IPS-20b (cell line): ENCODE results near the gene MYO7A.

Experiments
- H3K27ac ChIP-seq: one replicate; pipeline ENCODE4 v1.5.1; 2013; ENCODE audit warnings: low read length
- H3K27me3 ChIP-seq: 2 replicates; pipeline ENCODE4 v1.6.1; 2013; ENCODE audit warnings: mild to moderate bottlenecking, low read length, inconsistent platforms; ENCODE audit not compliant: insufficient read depth
- H3K36me3 ChIP-seq: 2 replicates; pipeline ENCODE4 v1.6.1; 2013; ENCODE audit warnings: low read depth, mild to moderate bottlenecking, inconsistent platforms, low read length, moderate library complexity; ENCODE audit not compliant: insufficient read depth
- H3K4me1 ChIP-seq: 2 replicates; pipeline ENCODE4 v1.6.1; 2013; ENCODE audit warnings: mild to moderate bottlenecking, control low read depth, inconsistent platforms, low read length, moderate library complexity; ENCODE audit not compliant: insufficient read depth
- H3K4me3 ChIP-seq: 2 replicates; pipeline ENCODE4 v1.5.1; 2013; ENCODE audit warnings: mild to moderate bottlenecking, low read length, inconsistent platforms
- H3K9ac ChIP-seq: 2 replicates; pipeline ENCODE4 v1.6.1; 2013; ENCODE audit warnings: low read depth, mild to moderate bottlenecking, inconsistent platforms, low read length, moderate library complexity
- H3K9me3 ChIP-seq: 2 replicates; pipeline ENCODE4 v1.6.1; 2013; ENCODE audit warnings: mild to moderate bottlenecking, low read depth, low read length, inconsistent platforms; ENCODE audit not compliant: insufficient read depth

MYO7A gene

DNA sequence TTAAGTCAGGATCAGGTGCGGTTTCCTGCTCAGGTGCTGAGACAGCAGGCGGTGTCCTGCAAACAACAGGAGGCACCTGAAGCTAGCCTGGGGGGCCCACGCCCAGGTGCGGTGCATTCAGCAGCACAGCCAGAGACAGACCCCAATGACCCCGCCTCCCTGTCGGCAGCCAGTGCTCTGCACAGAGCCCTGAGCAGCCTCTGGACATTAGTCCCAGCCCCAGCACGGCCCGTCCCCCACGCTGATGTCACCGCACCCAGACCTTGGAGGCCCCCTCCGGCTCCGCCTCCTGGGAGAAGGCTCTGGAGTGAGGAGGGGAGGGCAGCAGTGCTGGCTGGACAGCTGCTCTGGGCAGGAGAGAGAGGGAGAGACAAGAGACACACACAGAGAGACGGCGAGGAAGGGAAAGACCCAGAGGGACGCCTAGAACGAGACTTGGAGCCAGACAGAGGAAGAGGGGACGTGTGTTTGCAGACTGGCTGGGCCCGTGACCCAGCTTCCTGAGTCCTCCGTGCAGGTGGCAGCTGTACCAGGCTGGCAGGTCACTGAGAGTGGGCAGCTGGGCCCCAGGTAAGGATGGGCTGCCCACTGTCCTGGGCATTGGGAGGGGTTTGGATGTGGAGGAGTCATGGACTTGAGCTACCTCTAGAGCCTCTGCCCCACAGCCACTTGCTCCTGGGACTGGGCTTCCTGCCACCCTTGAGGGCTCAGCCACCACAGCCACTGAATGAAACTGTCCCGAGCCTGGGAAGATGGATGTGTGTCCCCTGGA is at the start of gene MYO7A:
Gene MYO7A, plus strand, starts transcription at position 327 of the 772 bp plus-strand sequence. CDS start 2,389 bp downstream, outside the sequence.
- Histone ChIP-seq H3K36me3 (0 out of 2 replicates have a peak, but pooled peaks cover 6% of the 10 kb centered on the region), H3K4me3 (peak within 1 kb of the TSS; percentile 65), H3K27ac (no peak within 1 kb of the TSS), H3K4me1 (peaks cover 4% of the 10 kb centered on the region; the same call in 1 of the 2 replicates), H3K9me3 (no peaks in the 10 kb centered on the region), H3K9ac (peak within 1 kb of the TSS; percentile 40; the same call in 1 of the 2 replicates), H3K27me3 (no peaks in the 10 kb centered on the region; the same call in 1 of the 2 replicates)

GRCh38 chr11:77079666-77080065 is 48.4 kb upstream of the MYO7A start:
- Histone ChIP-seq H3K9me3 (no peaks in the 10 kb centered on the region), H3K9ac (no peak overlapping the region), H3K4me1 (no peaks in the 10 kb centered on the region), H3K27ac (no peak overlapping the region), H3K27me3 (no peaks in the 10 kb centered on the region), H3K36me3 (no peaks in the 10 kb centered on the region), H3K4me3 (no peak overlapping the region)

GRCh38 chr11:77080643-77081210 is 47.3 kb upstream of the MYO7A start:
- no peak overlapping the region for H3K4me3 ChIP-seq
- H3K36me3 ChIP-seq, result no peaks in the 10 kb centered on the region
- no peak overlapping the region for H3K27ac ChIP-seq
- H3K4me1 ChIP-seq, result no peaks in the 10 kb centered on the region
- no peaks in the 10 kb centered on the region for H3K27me3 ChIP-seq
- no peak overlapping the region for H3K9ac ChIP-seq
- no peaks in the 10 kb centered on the region for H3K9me3 ChIP-seq

- Histone ChIP-seq H3K27ac (no peak overlapping the region), H3K36me3 (no peaks in the 10 kb centered on the region), H3K4me1 (no peaks in the 10 kb centered on the region), H3K4me3 (no peak overlapping the region), H3K9me3 (no peaks in the 10 kb centered on the region), H3K27me3 (no peaks in the 10 kb centered on the region), H3K9ac (no peak overlapping the region)
These were observed 46.6 kb upstream of the MYO7A start for GRCh38 chr11:77081381-77081851.

DNA sequence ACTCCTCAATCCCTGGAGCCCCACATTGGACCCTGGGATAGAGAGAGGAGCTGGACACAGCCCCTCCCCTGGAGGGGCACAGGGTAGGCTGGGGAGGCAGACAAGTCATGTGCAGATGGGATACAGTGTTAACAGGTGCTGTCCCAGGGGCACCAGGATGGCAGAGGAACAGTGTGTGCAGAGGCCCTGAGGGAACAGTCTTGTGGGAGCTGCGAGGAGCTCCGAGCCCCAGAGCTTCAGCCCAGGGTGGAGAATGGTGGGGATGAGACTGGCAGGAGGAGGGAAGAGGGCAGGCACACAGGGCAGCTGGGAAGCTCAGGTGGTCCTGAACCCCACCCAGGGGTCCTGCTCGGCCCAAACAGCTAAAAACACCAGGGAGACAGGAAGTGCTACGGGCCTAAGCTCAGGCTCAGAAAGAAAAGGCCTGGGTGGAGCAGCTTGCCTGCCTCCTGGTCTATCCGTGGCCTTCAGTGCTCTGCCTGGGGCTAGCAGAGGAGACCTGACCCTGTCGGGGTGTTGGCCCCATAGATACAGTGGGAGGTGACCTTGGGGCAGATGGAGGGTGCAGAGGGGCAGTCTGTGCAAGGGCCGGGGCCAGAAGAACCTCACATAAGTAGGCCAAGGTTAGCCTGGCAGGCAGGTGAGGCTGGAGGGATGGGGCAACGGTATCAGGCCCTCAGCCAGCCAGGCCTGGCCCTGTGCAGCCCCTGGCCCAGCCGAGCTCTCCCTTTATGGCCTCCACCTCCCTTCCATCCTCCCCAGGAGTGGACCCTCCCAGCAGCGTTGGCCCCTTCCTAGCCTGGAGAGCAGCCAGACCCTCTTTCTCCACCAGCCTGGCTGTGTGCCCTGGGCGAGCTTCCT is 45.8 kb upstream of the MYO7A start:
- Histone ChIP-seq H3K27me3 (no peaks in the 10 kb centered on the region), H3K9ac (no peak overlapping the region), H3K9me3 (no peaks in the 10 kb centered on the region), H3K36me3 (no peaks in the 10 kb centered on the region), H3K4me1 (no peaks in the 10 kb centered on the region), H3K4me3 (no peak overlapping the region), H3K27ac (no peak overlapping the region)

DNA sequence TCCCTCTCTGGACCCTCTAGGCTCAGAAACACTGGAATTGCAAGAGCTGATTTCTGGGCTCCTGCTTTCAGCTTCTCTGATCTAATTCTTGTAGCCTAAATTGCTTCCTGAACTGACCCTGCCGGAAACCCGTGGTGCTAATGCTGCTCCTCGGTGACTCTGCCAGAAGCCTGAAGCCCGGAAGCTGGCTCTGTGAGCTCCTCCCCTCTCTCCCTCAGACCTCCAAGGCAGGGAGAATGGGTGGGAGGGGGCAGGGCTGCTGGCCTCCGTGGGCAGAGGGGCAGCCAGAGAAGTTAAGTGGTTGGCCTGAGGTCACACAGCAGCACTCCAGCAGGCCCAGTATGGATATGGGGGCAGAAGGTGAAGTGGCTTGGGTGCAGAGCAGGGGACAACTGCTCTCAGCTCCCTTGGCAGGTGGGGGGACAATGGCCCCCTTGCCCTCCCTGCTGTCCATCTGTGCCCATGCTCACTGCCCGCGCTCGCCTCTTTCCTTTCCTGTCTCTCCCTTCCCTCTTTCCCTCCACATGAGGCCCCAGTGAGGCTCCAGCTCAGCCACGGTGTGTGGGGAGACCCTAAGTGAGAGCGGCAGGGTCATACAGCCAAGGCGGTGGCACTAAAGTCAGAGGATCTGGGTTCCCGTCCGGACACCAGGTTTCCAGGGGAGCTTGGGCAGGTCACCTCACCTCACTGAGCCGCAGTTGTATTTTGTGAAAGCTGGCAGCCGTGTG is 45.0 kb upstream of the MYO7A start:
- Histone ChIP-seq H3K9ac (no peak overlapping the region; the same call in 1 of the 2 replicates), H3K4me3 (no peak overlapping the region), H3K27ac (no peak overlapping the region)

GRCh38 chr11:77083566-77084245 is 44.3 kb upstream of the MYO7A start:
- H3K27ac ChIP-seq, result no peak overlapping the region

More for the DNA sequence above, 45.0 kb upstream of the MYO7A start:
- Histone ChIP-seq H3K4me1 (no peaks in the 10 kb centered on the region), H3K27me3 (no peaks in the 10 kb centered on the region), H3K36me3 (no peaks in the 10 kb centered on the region), H3K9me3 (no peaks in the 10 kb centered on the region)

DNA sequence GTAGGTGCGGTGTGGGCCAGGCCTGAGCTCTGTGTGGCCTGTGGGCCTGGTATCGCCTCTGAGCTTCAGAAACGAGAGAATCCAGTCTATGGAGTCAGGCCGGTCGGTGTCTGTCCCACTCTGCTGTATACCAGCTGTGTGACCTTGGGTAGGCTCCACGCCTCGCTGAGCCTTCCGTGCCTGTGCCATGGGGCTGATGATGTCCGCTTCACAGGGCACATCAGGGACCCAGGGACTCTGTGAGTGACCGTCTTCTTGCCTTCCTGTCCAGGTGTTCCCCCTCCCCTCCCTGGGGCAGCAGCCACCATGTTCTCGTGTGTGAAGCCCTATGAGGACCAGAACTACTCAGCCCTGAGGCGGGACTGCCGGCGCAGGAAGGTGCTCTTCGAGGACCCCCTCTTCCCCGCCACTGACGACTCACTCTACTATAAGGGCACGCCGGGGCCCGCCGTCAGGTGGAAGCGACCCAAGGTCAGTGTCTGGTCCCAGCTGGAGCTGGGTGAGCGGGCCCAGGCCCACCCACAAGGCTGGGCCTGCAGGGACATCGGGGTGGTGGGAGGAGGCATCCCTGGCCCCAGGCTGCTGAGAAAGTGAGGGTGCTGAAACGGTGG is 43.4 kb upstream of the MYO7A start:
- H3K27ac ChIP-seq, result no peak overlapping the region
- H3K27me3 ChIP-seq, result no peaks in the 10 kb centered on the region
- H3K36me3 ChIP-seq, result no peaks in the 10 kb centered on the region
- no peak overlapping the region for H3K9ac ChIP-seq
- H3K9me3 ChIP-seq, result no peaks in the 10 kb centered on the region
- H3K4me1 ChIP-seq, result no peaks in the 10 kb centered on the region
- no peak overlapping the region for H3K4me3 ChIP-seq

More at GRCh38 chr11:77083566-77084245, 44.3 kb upstream of the MYO7A start:
- Histone ChIP-seq H3K4me3 (no peak overlapping the region), H3K36me3 (no peaks in the 10 kb centered on the region), H3K27me3 (no peaks in the 10 kb centered on the region), H3K4me1 (no peaks in the 10 kb centered on the region), H3K9me3 (no peaks in the 10 kb centered on the region), H3K9ac (no peak overlapping the region)

- Histone ChIP-seq H3K4me1 (no peaks in the 10 kb centered on the region), H3K9me3 (no peaks in the 10 kb centered on the region), H3K36me3 (no peaks in the 10 kb centered on the region), H3K9ac (no peak overlapping the region), H3K27me3 (no peaks in the 10 kb centered on the region), H3K4me3 (no peak overlapping the region), H3K27ac (no peak overlapping the region)
These were observed 42.4 kb upstream of the MYO7A start for GRCh38 chr11:77085652-77086051.

DNA sequence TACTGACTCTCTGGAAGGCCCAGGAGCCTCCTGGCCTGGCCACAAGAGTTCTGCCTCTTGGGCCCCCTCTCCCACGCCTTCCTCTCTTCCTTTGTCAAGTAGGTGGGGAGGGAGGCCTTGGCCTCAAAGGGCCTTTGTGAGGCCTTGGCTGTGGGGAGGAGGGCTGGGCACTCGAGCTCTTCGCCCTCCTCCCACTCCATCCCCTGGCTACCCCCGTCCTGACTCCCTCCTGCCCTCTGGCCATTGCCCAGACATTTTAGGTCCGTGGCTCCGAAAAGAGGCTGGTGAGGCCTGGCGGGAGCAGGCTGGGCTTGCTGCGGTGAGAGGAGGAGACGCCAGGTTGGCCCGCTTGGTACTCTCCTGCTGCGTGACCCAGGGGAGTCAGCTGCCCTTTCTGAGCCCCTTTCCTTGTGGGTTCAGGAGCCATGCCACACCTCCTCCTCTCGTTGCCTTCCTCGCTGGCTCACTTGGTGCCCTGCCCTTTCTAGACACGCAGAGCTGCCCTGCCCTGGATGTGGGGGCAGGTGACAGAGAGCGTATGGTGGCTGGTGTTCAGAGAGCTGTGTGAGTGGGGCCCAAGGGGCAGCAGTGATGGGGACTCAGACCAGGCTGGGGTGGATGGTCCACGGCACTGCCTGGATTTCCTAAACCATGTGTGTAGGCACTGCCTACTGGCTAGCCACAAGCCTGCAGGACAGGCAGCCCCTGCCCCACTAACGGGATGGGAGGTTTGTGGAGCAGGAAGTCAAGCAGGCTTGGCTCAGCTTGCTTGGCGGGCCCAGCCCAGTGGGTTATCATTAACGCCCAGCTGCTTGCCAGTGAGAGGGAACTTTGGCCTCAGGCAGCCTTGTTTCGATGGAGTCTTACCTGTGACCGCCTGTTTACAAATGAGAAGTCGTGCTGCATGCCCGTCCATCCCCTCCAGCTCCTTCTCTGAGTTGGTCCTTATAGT is 41.2 kb upstream of the MYO7A start:
- Histone ChIP-seq H3K9me3 (no peaks in the 10 kb centered on the region), H3K9ac (no peak overlapping the region), H3K27me3 (no peaks in the 10 kb centered on the region), H3K27ac (no peak overlapping the region), H3K4me1 (no peaks in the 10 kb centered on the region; the same call in 1 of the 2 replicates), H3K4me3 (no peak overlapping the region), H3K36me3 (no peaks in the 10 kb centered on the region)
